SK-N-SH (cell line): ENCODE data around the gene SEMA3B. TPM values are rescaled to one million over a fixed set of nuclear protein-coding genes. Genes with fewer than 3 reads are reported as not detected.

Experiments
- CTCF ChIA-PET: fragments of 300-600, 350-600 bp; formaldehyde crosslinking; extraction: SDS; loops from one replicate; lab custom pipeline; 2021; lab: Yijun Ruan, JAX
- POLR2A ChIA-PET: fragments of 350-600 bp; sonication (Branson Sonifier 250); formaldehyde crosslinking; extraction: SDS; loops from one replicate; lab custom pipeline; 2020; ENCODE audit warnings: antibody characterized with exemption, inconsistent platforms; lab: Yijun Ruan, JAX
- DNase-seq: peaks from one replicate; pipeline ENCODE4 v3.0.0; 2012
- H2AFZ ChIP-seq: fragments of 200-600 bp; sonication (generic); 2 replicates; pipeline ENCODE4 v1.8.1; 2016; ENCODE audit warnings: antibody characterized with exemption, mild to moderate bottlenecking, low read depth
- H3F3A ChIP-seq: fragments of 200-600 bp; sonication (generic); replicated peaks from 2 replicates; pipeline ENCODE3; 2016; ENCODE audit warnings: antibody characterized with exemption, mild to moderate bottlenecking; ENCODE audit not compliant: insufficient read depth
- H3K27ac ChIP-seq, 2 experiments: fragments of 200-500 bp in 1 of 2; fragments of 200-600 bp in 1 of 2; sonication (Bioruptor generic) in 1 of 2; sonication (generic), shearing (Covaris generic) in 1 of 2; 2 replicates each; pipeline versions ENCODE4 v1.5.1 to v1.6.1; 2014 to 2016; ENCODE audit warnings: low read depth in 2 of 2, inconsistent platforms in 1 of 2, low read length in 1 of 2, mild to moderate bottlenecking in 1 of 2, mixed read lengths in 1 of 2
- H3K27me3 ChIP-seq: fragments of 200-600 bp; sonication (generic), shearing (Covaris generic); 2 replicates; pipeline ENCODE4 v1.6.1; 2016; ENCODE audit warnings: mixed run types; ENCODE audit not compliant: insufficient read depth
- H3K36me3 ChIP-seq, 2 experiments: fragments of 200-500 bp in 1 of 2; fragments of 200-600 bp in 1 of 2; sonication (Bioruptor generic) in 1 of 2; sonication (generic) in 1 of 2; replicated peaks in 1 of 2; 2 replicates each; pipeline versions ENCODE3 to v1.5.1; 2014 to 2016; ENCODE audit warnings: low read length in 1 of 2, mild to moderate bottlenecking in 1 of 2; ENCODE audit not compliant: insufficient read depth in 2 of 2, control insufficient read depth in 1 of 2
- H3K4me1 ChIP-seq, 2 experiments: fragments of 200-500 bp in 1 of 2; fragments of 200-600 bp in 1 of 2; sonication (Bioruptor generic) in 1 of 2; sonication (generic), shearing (Covaris generic) in 1 of 2; 2 replicates each; pipeline versions ENCODE4 v1.5.1 to v1.6.1; 2014 to 2016; ENCODE audit warnings: low read depth in 1 of 2, low read length in 1 of 2, mixed run types in 1 of 2; ENCODE audit not compliant: insufficient read depth in 2 of 2, control insufficient read depth in 1 of 2
- H3K4me2 ChIP-seq: fragments of 200-600 bp; sonication (generic), shearing (Covaris generic); 2 replicates; pipeline ENCODE4 v1.6.1; 2017; ENCODE audit warnings: mixed run types
- H3K4me3 ChIP-seq, 2 experiments: fragments of 200-500 bp in 1 of 2; fragments of 200-600 bp in 1 of 2; sonication (Bioruptor generic) in 1 of 2; sonication (generic), shearing (Covaris generic) in 1 of 2; 2 replicates each; pipeline versions ENCODE4 v1.5.1 to v1.8.1; 2014 to 2016; ENCODE audit warnings: low read depth in 2 of 2, inconsistent platforms in 1 of 2, low read length in 1 of 2, mild to moderate bottlenecking in 1 of 2, mixed read lengths in 1 of 2, moderate library complexity in 1 of 2
- H3K79me2 ChIP-seq: fragments of 200-600 bp; sonication (generic); 2 replicates; pipeline ENCODE4 v1.8.1; 2017; ENCODE audit warnings: mild to moderate bottlenecking; ENCODE audit not compliant: insufficient read depth
- H3K9ac ChIP-seq: fragments of 200-600 bp; sonication (generic); 2 replicates; pipeline ENCODE4 v1.6.1; 2017; ENCODE audit warnings: mixed run types
- H3K9me2 ChIP-seq: fragments of 200-600 bp; sonication (generic); 2 replicates; pipeline ENCODE4 v1.6.1; 2017; ENCODE audit warnings: mixed run types
- H3K9me3 ChIP-seq: fragments of 200-600 bp; sonication (generic); 2 replicates; pipeline ENCODE4 v1.6.1; 2017; ENCODE audit warnings: mixed run types, mild to moderate bottlenecking, moderate library complexity
- H4K20me1 ChIP-seq: fragments of 200-600 bp; sonication (generic); 2 replicates; pipeline ENCODE4 v1.6.1; 2017; ENCODE audit warnings: mild to moderate bottlenecking, mixed run types; ENCODE audit not compliant: insufficient read depth
- EP300 ChIP-seq, 2 experiments: IDR thresholded peaks; 2 replicates each; pipeline versions ENCODE4 v1.4.0 to v1.6.1; 2012; ENCODE audit warnings: borderline replicate concordance in 1 of 2, low read depth in 1 of 2, low read length in 1 of 2
- FOXJ3 ChIP-seq: sonication (generic); formaldehyde crosslinking; IDR thresholded peaks from 2 replicates; pipeline ENCODE4 v1.5.1; 2020; ENCODE audit warnings: mild to moderate bottlenecking, missing genetic modification reagents
- FOXM1 ChIP-seq: IDR thresholded peaks from 2 replicates; pipeline ENCODE4 v1.4.0; 2012; ENCODE audit warnings: low read depth, mild to moderate bottlenecking
- GABPA ChIP-seq: IDR thresholded peaks from 2 replicates; pipeline ENCODE4 v1.4.0; 2012; ENCODE audit warnings: low read depth, mild to moderate bottlenecking
- IRF3 ChIP-seq: fragments of 150-350 bp; IDR thresholded peaks from 2 replicates; pipeline ENCODE4 v1.6.1; 2016; ENCODE audit warnings: mild to moderate bottlenecking, low read depth, low read length
- MAX ChIP-seq: IDR thresholded peaks from 2 replicates; pipeline ENCODE4 v1.4.0; 2012; ENCODE audit warnings: low read depth
- NFIC ChIP-seq: IDR thresholded peaks from 2 replicates; pipeline ENCODE4 v1.4.0; 2012; ENCODE audit warnings: borderline replicate concordance
- PBX3 ChIP-seq: IDR thresholded peaks from 2 replicates; pipeline ENCODE4; 2012
- RCOR1 ChIP-seq: fragments of 150-350 bp; IDR thresholded peaks from 2 replicates; pipeline ENCODE4 v1.6.1; 2017; ENCODE audit warnings: antibody characterized with exemption, low read length
- REST ChIP-seq: IDR thresholded peaks from 2 replicates; pipeline ENCODE4 v1.6.1; 2012; ENCODE audit warnings: mild to moderate bottlenecking, low read depth, low read length, moderate library complexity
- RFX5 ChIP-seq: IDR thresholded peaks from 2 replicates; pipeline ENCODE4 v1.6.1; 2012; ENCODE audit warnings: mild to moderate bottlenecking, improper control_type of control experiment, low read length
- SIN3A ChIP-seq: IDR thresholded peaks from 2 replicates; pipeline ENCODE4 v1.6.1; 2012; ENCODE audit warnings: low read depth, mild to moderate bottlenecking, low read length, moderate library complexity, borderline replicate concordance
- SMC3 ChIP-seq: IDR thresholded peaks from 2 replicates; pipeline ENCODE4 v1.6.1; 2012; ENCODE audit warnings: low read depth, low read length, improper control_type of control experiment
- TAF1 ChIP-seq: IDR thresholded peaks from 2 replicates; pipeline ENCODE4 v1.6.1; 2012; ENCODE audit warnings: low read depth, mild to moderate bottlenecking, low read length, moderate library complexity, borderline replicate concordance
- TEAD4 ChIP-seq: IDR thresholded peaks from 2 replicates; pipeline ENCODE4 v1.4.0; 2012; ENCODE audit warnings: mild to moderate bottlenecking, borderline replicate concordance; ENCODE audit not compliant: insufficient read depth
- USF1 ChIP-seq: IDR thresholded peaks from 2 replicates; pipeline ENCODE4 v1.4.0; 2012; ENCODE audit warnings: low read depth, borderline replicate concordance
- USF2 ChIP-seq: fragments of 150-350 bp; IDR thresholded peaks from 2 replicates; pipeline ENCODE4 v1.6.1; 2017; ENCODE audit warnings: antibody characterized with exemption, low read length, low read depth, borderline replicate concordance
- YY1 ChIP-seq: IDR thresholded peaks from 2 replicates; pipeline ENCODE4 v1.4.0; 2012; ENCODE audit warnings: low read depth, mild to moderate bottlenecking
- WGBS: methylation state at CpG from one replicate; pipeline ENCODE4 v1.1.6; 2017; ENCODE audit warnings: low lambda C conversion rate; 5-methylcytosine and 5-hydroxymethylcytosine counted together
- polyA plus RNA-seq, 3 experiments: library from polyadenylated mRNA; depleted of rRNA; stranded (reverse); fragments of >200 nt; gene quantifications; 2 replicates each; pipeline ENCODE4 v1.2.3, GENCODE V29; 2012

The SEMA3B gene
- polyA plus RNA-seq, 1 of the 3 experiments (the other 2 are of a cell fraction): 14.9 TPM

- TF ChIP-seq FOXM1: no peak
- TF ChIP-seq IRF3: no peak
- no peak for TF ChIP-seq EP300 (IDR thresholded peaks at IDR 0.05; ENCODE audit: borderline replicate concordance in 1 of 2, low read depth in 1 of 2, low read length in 1 of 2)
- no peak for TF ChIP-seq NFIC
- no peak for TF ChIP-seq RFX5
- TF ChIP-seq MAX: no peak
- TF ChIP-seq FOXJ3 (CRISPR knock-in tag): no peak
- TF ChIP-seq REST: no peak
- no peak for TF ChIP-seq TAF1
- TF ChIP-seq TEAD4: no peak
- Histone ChIP-seq H3K27me3 (no peaks in the 10 kb centered on the region), H2AFZ (no peak overlapping the region), H3F3A (peaks cover 6% of the 10 kb centered on the region), H3K4me2 (no peak overlapping the region), H3K27ac (no peak overlapping the region), H3K9me2 (no peaks in the 10 kb centered on the region), H3K4me1 (peaks cover 3 to 9% of the 10 kb centered on the region in 2 experiments; a peak in 1 of 4 replicates), H3K36me3 (no peaks in the 10 kb centered on the region), H3K79me2 (no peaks in the 10 kb centered on the region), H3K9ac (no peak overlapping the region), H4K20me1 (no peaks in the 10 kb centered on the region), H3K4me3 (no peak overlapping the region), H3K9me3 (no peaks in the 10 kb centered on the region)
- no peak for DNase-seq
- CTCF ChIA-PET: interaction anchor here (7.6 to 61.6 kb wide), 3 partner anchors 18 to 47 kb away, joined by 91 to 1375 read pairs (median 433); partner anchors contain the start of genes GNAI2, GNAT1 and LSMEM2
- WGBS: 71% methylated on average over 3 of the region's 4 CpGs
- POLR2A ChIA-PET: interaction anchor here (0.9 kb wide), 1 partner anchor 30 kb away, joined by 4 read pairs; no protein-coding TSS in a partner anchor
Observed at GRCh38 chr3:50230794-50231125, 38.2 kb upstream of the SEMA3B start.

GRCh38 chr3:50231581-50231980, 37.4 kb upstream of the SEMA3B start:
- H3K27me3 ChIP-seq: no peaks in the 10 kb centered on the region
- H3K4me2 ChIP-seq: no peak overlapping the region
- no peaks in the 10 kb centered on the region for H3K9me2 ChIP-seq
- H3K36me3 ChIP-seq: no peaks in the 10 kb centered on the region
- ChIA-PET CTCF (interaction anchor here (7.6 to 61.6 kb wide), 3 partner anchors 17 to 46 kb away, joined by 91 to 1375 read pairs (median 433); partner anchors contain the start of genes GNAI2, GNAT1 and LSMEM2), POLR2A (no interaction called here)
- peaks cover 3 to 9% of the 10 kb centered on the region in 2 experiments; a peak in 1 of 4 replicates for H3K4me1 ChIP-seq
- no peak overlapping the region for H3K9ac ChIP-seq
- H3K27ac ChIP-seq: no peak overlapping the region
- 75% methylated on average over 5 of the region's 5 CpGs for WGBS
- H3K4me3 ChIP-seq: no peak overlapping the region
- DNase-seq: no peak
- H3F3A ChIP-seq: peaks cover 6% of the 10 kb centered on the region
- H3K79me2 ChIP-seq: peaks cover 6% of the 10 kb centered on the region
- 0 out of 2 replicates have a peak, but pooled peaks cover 3% of the 10 kb centered on the region for H4K20me1 ChIP-seq
- H3K9me3 ChIP-seq: no peaks in the 10 kb centered on the region
- no peak overlapping the region for H2AFZ ChIP-seq
- TF ChIP-seq SIN3A (no peak), USF2 (no peak), RCOR1 (no peak), YY1 (no peak), FOXM1 (no peak), USF1 (no peak), PBX3 (no peak), GABPA (no peak), SMC3 (no peak)
